Hepatocyte (in vitro differentiated cells): ENCODE data around the gene DDO. TPM values are rescaled to one million over a fixed set of nuclear protein-coding genes. Genes with fewer than 3 reads are reported as not detected.

ENCODE experiments used
- DNase-seq: peaks from one replicate; pipeline ENCODE4 v3.0.0-alpha.2; 2016; ENCODE audit warnings: low spot score
- H2AFZ ChIP-seq: fragments of 200-600 bp; sonication (generic); 2 replicates; pipeline ENCODE4 v1.6.0; 2016; ENCODE audit warnings: antibody characterized with exemption, mild to moderate bottlenecking
- H3K27ac ChIP-seq: fragments of 200-600 bp; sonication (generic); 2 replicates; pipeline ENCODE4 v1.5.1; 2016; ENCODE audit warnings: mild to moderate bottlenecking
- H3K27me3 ChIP-seq: fragments of 200-600 bp; sonication (generic); 2 replicates; pipeline ENCODE4 v1.6.1; 2016
- H3K36me3 ChIP-seq: fragments of 200-600 bp; sonication (generic); replicated peaks from 2 replicates; pipeline ENCODE4 v1.5.1; 2016; ENCODE audit warnings: low read depth; ENCODE audit not compliant: insufficient read depth
- H3K4me1 ChIP-seq: fragments of 200-600 bp; sonication (generic); 2 replicates; pipeline ENCODE4 v1.5.1; 2016; ENCODE audit warnings: mild to moderate bottlenecking, moderate library complexity; ENCODE audit not compliant: insufficient read depth
- H3K4me2 ChIP-seq: fragments of 200-600 bp; sonication (generic); 2 replicates; pipeline ENCODE4 v1.6.0; 2016
- H3K4me3 ChIP-seq: fragments of 200-600 bp; sonication (generic); 2 replicates; pipeline ENCODE4 v1.5.1; 2016; ENCODE audit warnings: mild to moderate bottlenecking
- H3K79me2 ChIP-seq: fragments of 200-600 bp; sonication (generic); 2 replicates; pipeline ENCODE4 v1.6.0; 2017; ENCODE audit warnings: mild to moderate bottlenecking
- H3K9me2 ChIP-seq: fragments of 200-600 bp; sonication (generic); replicated peaks from 2 replicates; pipeline ENCODE4 v1.6.0; 2017; ENCODE audit warnings: mild to moderate bottlenecking; ENCODE audit not compliant: insufficient read depth
- H3K9me3 ChIP-seq: fragments of 200-600 bp; sonication (generic); 2 replicates; pipeline ENCODE4 v1.5.1; 2016; ENCODE audit warnings: low read depth, mild to moderate bottlenecking
- H4K20me1 ChIP-seq: fragments of 200-600 bp; sonication (generic); 2 replicates; pipeline ENCODE4 v1.6.0; 2016; ENCODE audit warnings: mild to moderate bottlenecking; ENCODE audit not compliant: insufficient read depth, poor library complexity, severe bottlenecking
- CTCF ChIP-seq: fragments of 200-600 bp; sonication (generic); IDR thresholded peaks from 2 replicates; pipeline ENCODE4 v1.5.1; 2016; ENCODE audit warnings: antibody characterized with exemption, mild to moderate bottlenecking; ENCODE audit not compliant: poor library complexity
- EZH2 ChIP-seq: fragments of 200-600 bp; sonication (generic); IDR thresholded peaks from 2 replicates; pipeline ENCODE4 v1.6.1; 2016; ENCODE audit warnings: antibody characterized with exemption, mild to moderate bottlenecking, borderline replicate concordance
- EZH2phosphoT487 ChIP-seq: fragments of 200-600 bp; sonication (generic); IDR thresholded peaks from one replicate; pipeline ENCODE4 v1.6.1; 2018; ENCODE audit warnings: antibody characterized with exemption, mild to moderate bottlenecking, low read depth, moderate library complexity; ENCODE audit not compliant: unreplicated experiment, severe bottlenecking
- WGBS: methylation state at CpG from one replicate; pipeline ENCODE4 v1.1.6; 2016; ENCODE audit warnings: low lambda C conversion rate; ENCODE audit errors: missing lambda C conversion rate; 5-methylcytosine and 5-hydroxymethylcytosine counted together
- polyA plus RNA-seq: library from polyadenylated mRNA; unstranded; fragments of >200 nt; fragmentation: Nextera tagmentation; extraction: Ambion mirVana; gene quantifications from 2 replicates; pipeline ENCODE4 v1.2.1, GENCODE V29; 2016
- total RNA-seq: library from RNA; depleted of rRNA; stranded (reverse); fragments of >200 nt; gene quantifications from 2 replicates; pipeline ENCODE4 v1.2.3, GENCODE V29; 2014

Gene DDO
- total and polyA plus RNA-seq, 2 experiments from 2014 or later: 0.20 to 0.39 TPM

GRCh38 chr6:110358553-110359160 is 56.7 kb downstream of the DDO start:
- H3K9me3 ChIP-seq: no peaks in the 10 kb centered on the region
- H3K36me3 ChIP-seq: no peaks in the 10 kb centered on the region
- peak overlapping the region; percentile 72 for H3K27ac ChIP-seq
- peaks cover 27% of the 10 kb centered on the region for H3K4me1 ChIP-seq
- 53% methylated on average over 13 of the region's 13 CpGs for WGBS
- DNase-seq: no peak
- peak overlapping the region; percentile 85 for H3K4me2 ChIP-seq
- no peak overlapping the region for H3K4me3 ChIP-seq
- H3K79me2 ChIP-seq: peaks cover 4% of the 10 kb centered on the region
- H3K27me3 ChIP-seq: peaks cover 2% of the 10 kb centered on the region
- H3K9me2 ChIP-seq: no peaks in the 10 kb centered on the region
- H2AFZ ChIP-seq: peak overlapping the region; percentile 89
- no peaks in the 10 kb centered on the region for H4K20me1 ChIP-seq
- TF ChIP-seq EZH2 (no peak), CTCF (no peak), EZH2phosphoT487 (no peak)

DNA sequence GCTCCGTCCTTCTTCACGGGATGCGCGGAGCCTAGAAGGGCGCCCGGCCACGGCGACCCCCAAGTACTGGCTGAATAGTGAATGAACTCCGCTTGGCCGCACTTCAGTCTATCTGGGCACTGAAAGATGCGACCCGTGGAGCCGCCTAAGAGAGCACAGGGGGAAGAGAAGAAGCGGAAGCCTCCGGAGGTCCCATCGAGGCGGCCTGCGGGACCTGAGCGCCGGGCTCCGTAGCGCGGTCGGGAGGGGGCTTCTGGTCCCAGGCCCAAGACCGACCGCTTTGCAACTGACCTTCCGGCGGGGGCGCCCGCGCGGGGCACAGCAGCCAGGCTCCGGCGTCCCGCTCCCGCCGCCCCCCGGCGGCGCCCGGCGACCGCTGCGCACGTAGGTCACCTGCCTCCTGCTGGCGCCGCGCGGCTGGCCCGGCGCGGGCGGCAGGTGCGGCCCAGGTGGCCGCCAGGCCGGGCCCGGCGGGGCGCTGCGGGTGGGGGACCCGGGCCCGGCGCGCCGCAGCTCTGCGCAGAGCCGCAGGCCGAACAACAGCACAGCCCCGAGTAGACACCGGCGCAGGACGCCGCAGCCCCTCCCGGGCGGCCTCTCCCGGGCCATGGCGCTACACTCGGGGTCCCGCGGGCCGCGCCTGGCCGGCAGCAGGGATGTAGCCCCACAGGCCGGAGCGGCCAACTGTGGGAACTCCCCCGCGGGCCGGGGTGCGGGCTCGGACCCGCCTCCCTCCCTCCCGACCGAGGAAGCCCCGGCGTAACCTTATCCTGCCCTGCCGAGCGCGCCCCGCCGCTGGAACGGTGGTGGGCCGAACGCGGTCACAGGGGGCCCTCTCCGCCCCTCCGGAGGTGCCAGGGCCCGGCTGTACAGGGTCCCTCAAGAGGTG is 57.5 kb downstream of the DDO start, which contains the start of gene METTL24:
METTL24 (minus strand) TSS at position 686 of the 889 bp plus-strand sequence; CDS start at position 609, 77 bp downstream.
- peaks cover 30% of the 10 kb centered on the region for H3K4me1 ChIP-seq
- 3% methylated on average over 73 of the region's 107 CpGs for WGBS
- peak within 1 kb of the TSS; percentile 85 for H3K4me2 ChIP-seq
- H3K27me3 ChIP-seq: peaks cover 2% of the 10 kb centered on the region
- TF ChIP-seq CTCF (no peak), EZH2 (no peak), EZH2phosphoT487 (no peak)
- peak within 1 kb of the TSS; percentile 50 for H3K4me3 ChIP-seq
- H3K27ac ChIP-seq: peak within 1 kb of the TSS; percentile 73
- DNase-seq: peak; percentile 77
- peak within 1 kb of the TSS; percentile 89 for H2AFZ ChIP-seq
- no peaks in the 10 kb centered on the region for H4K20me1 ChIP-seq
- peaks cover 4% of the 10 kb centered on the region for H3K79me2 ChIP-seq
- no peaks in the 10 kb centered on the region for H3K9me2 ChIP-seq
- no peaks in the 10 kb centered on the region for H3K36me3 ChIP-seq
- H3K9me3 ChIP-seq: no peaks in the 10 kb centered on the region

DNA sequence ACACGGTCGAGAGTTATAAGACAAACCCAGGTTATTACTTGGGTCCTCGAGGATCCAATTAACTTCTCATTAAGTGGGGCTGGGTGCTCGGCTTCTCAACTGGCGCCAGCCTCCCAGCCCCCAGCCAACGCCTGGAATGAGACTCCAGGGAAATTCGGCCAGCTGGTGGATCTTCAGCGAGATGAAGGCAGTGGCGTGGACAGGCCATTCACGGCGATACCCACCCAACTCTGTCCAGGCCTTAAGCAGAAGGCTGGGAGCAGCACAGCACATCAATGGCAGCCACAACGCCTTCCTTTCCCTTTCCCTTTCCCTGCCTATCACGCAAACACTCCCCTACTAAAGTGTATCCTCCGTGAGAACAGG is 58.1 kb downstream of the DDO start:
- H3K79me2 ChIP-seq: peaks cover 4% of the 10 kb centered on the region
- H2AFZ ChIP-seq: peak overlapping the region; percentile 79
- TF ChIP-seq CTCF (no peak), EZH2 (no peak), EZH2phosphoT487 (no peak)
- H3K4me1 ChIP-seq: peaks cover 37% of the 10 kb centered on the region
- DNase-seq: no peak
- H4K20me1 ChIP-seq: no peaks in the 10 kb centered on the region
- 48% methylated on average over 14 of the region's 14 CpGs for WGBS
- peak overlapping the region; percentile 73 for H3K27ac ChIP-seq
- no peaks in the 10 kb centered on the region for H3K36me3 ChIP-seq
- H3K9me2 ChIP-seq: no peaks in the 10 kb centered on the region
- H3K9me3 ChIP-seq: no peaks in the 10 kb centered on the region
- peaks cover 2% of the 10 kb centered on the region for H3K27me3 ChIP-seq
- H3K4me2 ChIP-seq: peak overlapping the region; percentile 85
- H3K4me3 ChIP-seq: peak overlapping the region; percentile 50
